ENCODE measurements around the gene CD2AP. TPM values are rescaled to one million over a fixed set of nuclear protein-coding genes. Genes with fewer than 3 reads are reported as not detected.

CD2AP gene
- total RNA-seq, 1 experiment from 2014 or later = 43.8 TPM

- no peaks in the 10 kb centered on the region for H3K9me3 ChIP-seq (ENCODE audit: control insufficient read depth in 1 of 2, insufficient read depth in 1 of 2, low read depth in 1 of 2, low read length in 2 of 2)
Observed at GRCh38 chr6:47674673-47675072, 197.1 kb downstream of the CD2AP start.

More at GRCh38 chr6:47674673-47675072, 197.1 kb downstream of the CD2AP start:
- Histone ChIP-seq H3K9ac (ENCODE audit: low read length) (no peak overlapping the region), H3K9me2 (ENCODE audit: insufficient read depth) (0 out of 2 replicates have a peak, but pooled peaks cover 4% of the 10 kb centered on the region), H3K4me1 (ENCODE audit: control insufficient read depth in 1 of 2, insufficient read depth in 2 of 2, low read length in 2 of 2) (no peaks in the 10 kb centered on the region), H3K27me3 (ENCODE audit: insufficient read depth, low read length) (no peaks in the 10 kb centered on the region), H3K79me2 (ENCODE audit: insufficient read depth, low read length) (no peaks in the 10 kb centered on the region), H3K36me3 (ENCODE audit: control insufficient read depth in 1 of 2, insufficient read depth in 2 of 2, low read length in 2 of 2) (no peaks in the 10 kb centered on the region), H2AFZ (ENCODE audit: low read depth, low read length, poor library complexity, severe bottlenecking) (no peak overlapping the region), H3K4me3 (replicated peaks in 1 of 2; ENCODE audit: low read depth in 1 of 2, low read length in 2 of 2) (no peak overlapping the region), H3K4me2 (ENCODE audit: low read length) (no peak overlapping the region), H3K27ac (ENCODE audit: low read depth, low read length) (no peak overlapping the region), H4K20me1 (ENCODE audit: insufficient read depth) (no peaks in the 10 kb centered on the region)
- DNase-seq (ENCODE audit: low read depth, low spot score) = no peak
- ChIA-PET CTCF (no interaction called here), RAD21 (ENCODE audit: low non-redundant PET in 1 of 2, low total read pairs in 2 of 2, uncharacterized antibody in 2 of 2, unreplicated experiment in 2 of 2) (no interaction called here), POLR2A (no interaction called here)
- no peak for TF ChIP-seq FOSL1 (IDR thresholded peaks at IDR 0.05; ENCODE audit: low read depth)
- TF ChIP-seq JUND (IDR thresholded peaks at IDR 0.05) = no peak
- no peak for TF ChIP-seq ZNF274 (IDR thresholded peaks at IDR 0.05; ENCODE audit: low read depth, low read length)
- no peak for TF ChIP-seq REST (IDR thresholded peaks at IDR 0.05; ENCODE audit: low read depth)
- no peak for TF ChIP-seq YY1 (IDR thresholded peaks at IDR 0.05; ENCODE audit: extremely low read depth, insufficient replicate concordance, low read depth, low read length)
- no peak for TF ChIP-seq CBX3 (IDR thresholded peaks at IDR 0.05; ENCODE audit: low read depth)
- no peak for TF ChIP-seq POLR2AphosphoS5 (IDR thresholded peaks at IDR 0.05; ENCODE audit: low read depth, low read length)
- no peak for TF ChIP-seq EGR1 (IDR thresholded peaks at IDR 0.05; ENCODE audit: low read depth)
- no peak for TF ChIP-seq ATF3 (IDR thresholded peaks at IDR 0.05)
- no peak for TF ChIP-seq TCF7L2 (IDR thresholded peaks at IDR 0.05; ENCODE audit: borderline replicate concordance, extremely low read depth, insufficient read depth, insufficient read length)
- no peak for TF ChIP-seq SIN3A (IDR thresholded peaks at IDR 0.05; ENCODE audit: low read depth)
- TF ChIP-seq RAD21 (IDR thresholded peaks at IDR 0.05; ENCODE audit: low read depth) = no peak
- no peak for TF ChIP-seq ZBTB33 (IDR thresholded peaks at IDR 0.05; ENCODE audit: extremely low read depth, insufficient replicate concordance, low read length)
- no peak for TF ChIP-seq MAX (IDR thresholded peaks at IDR 0.05)
- no peak for TF ChIP-seq CEBPB (IDR thresholded peaks at IDR 0.05; ENCODE audit: low read depth)
- no peak for ATAC-seq
- intact Hi-C loops (cut with micrococcal nuclease) = no loop called here
- BruUV-seq (replicated peaks) = no TSS peak
